ENCODE results near the gene ANKRD6.

The ANKRD6 gene

DNA sequence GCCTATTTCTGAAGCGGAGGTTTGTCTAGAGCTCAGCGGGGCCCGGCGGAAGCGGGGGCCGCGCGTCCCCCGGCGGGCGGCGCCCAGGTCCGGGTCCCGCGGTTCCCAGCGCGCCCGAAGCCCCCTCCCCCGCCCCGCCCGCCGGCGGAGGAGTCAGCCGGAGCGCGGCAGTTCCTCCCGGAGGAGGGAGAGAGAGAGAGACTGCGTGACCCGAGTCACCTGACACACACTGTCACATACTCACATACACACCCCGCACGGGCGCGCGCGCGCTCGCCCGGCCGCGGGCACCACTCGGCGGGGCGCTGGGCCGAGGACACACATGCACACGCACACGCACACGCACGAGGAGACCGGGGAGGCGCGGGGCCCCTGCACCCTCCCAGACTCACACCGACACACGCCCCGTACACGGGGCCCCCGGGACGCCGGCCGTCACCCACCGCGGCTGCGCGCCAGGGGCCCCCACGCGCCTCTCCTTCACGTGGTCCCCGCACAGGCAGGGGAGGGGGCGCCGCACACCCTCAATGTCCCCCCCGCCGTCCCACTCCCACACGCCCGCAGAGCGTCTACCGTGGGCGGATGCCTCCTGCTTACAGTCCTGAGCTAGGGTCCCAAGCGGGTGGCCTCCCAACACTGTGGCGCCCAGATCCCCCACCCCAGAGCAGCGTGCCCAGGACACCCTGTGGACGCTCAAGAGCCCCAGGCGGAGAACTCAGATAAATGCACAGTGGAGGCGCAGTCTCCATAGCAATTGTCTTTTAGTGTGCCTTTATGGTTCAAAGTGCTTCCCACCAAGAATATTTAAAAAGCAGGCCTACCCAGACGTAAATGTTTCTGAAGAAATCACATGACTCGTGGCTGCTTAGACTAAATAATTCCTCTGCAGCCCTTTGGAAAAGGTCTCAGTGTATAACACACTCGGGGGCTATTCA is 20.6 kb upstream of the ANKRD6 start, which contains the start of gene RRAGD:
RRAGD (minus strand) TSS at position 203 of the 935 bp plus-strand sequence. CDS start 280 bp downstream, outside the sequence.
- DNase-seq (ENCODE audit: low spot score) (no peak), FAIRE-seq (no peak)

DNA sequence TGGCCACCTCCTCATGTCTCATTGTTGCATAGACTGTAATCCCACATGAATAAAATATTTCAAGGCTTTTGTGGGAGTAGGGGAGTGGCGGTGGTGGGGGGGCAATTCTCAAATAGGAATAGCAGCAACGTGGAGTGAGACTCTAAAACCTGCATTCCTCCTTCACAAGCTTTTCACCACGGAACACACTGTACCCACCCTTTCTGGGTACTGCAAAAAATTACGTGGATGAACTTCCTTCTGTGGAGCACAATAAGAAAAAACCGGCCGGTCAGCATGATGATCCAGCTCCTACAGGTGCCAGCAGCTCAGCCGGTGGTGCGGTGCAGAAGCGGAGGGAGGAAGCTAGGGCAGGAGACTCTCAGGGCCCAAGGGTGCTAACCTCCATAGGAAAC is 19.9 kb upstream of the ANKRD6 start:
- FAIRE-seq (no peak), DNase-seq (ENCODE audit: low spot score) (no peak)

DNA sequence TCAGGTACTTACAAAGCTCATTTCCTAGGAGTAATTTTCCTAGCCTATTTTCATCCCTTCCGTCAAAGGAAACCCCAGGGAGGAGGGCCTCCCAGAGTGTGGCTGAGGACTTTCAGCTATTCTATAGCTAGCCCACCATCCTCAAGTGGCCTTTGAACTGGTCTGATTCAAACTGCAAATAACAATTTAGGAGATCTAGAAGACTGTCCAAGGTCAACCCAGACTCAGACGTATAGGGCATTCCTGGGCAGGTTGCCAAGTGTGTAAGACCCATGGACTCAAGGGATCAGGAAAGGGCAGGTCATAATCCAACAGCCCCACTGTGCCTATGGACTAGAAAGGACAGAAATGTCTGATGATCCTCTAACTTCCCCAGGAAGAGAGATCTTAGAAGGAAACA is 18.7 kb upstream of the ANKRD6 start:
- DNase-seq (ENCODE audit: low spot score) (no peak), FAIRE-seq (no peak)

DNA sequence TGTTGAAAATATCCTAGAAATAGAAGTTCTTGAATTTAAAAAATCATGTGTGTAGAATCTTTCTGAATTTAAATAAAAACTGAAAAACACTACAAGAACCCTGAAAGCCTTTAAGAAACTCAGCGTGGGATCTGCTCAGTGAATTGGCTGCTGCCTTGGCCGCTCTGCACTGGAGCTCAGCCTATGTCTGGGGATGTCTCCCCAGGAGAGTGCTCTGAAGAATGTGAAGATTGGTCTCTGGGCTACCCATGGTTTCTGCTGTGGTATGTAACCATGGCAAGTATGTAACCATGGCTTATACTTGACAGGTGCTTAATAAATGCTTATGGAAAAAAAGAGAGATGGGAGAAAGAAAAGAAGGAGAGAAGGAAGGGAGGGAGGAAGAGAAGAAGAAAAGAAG is 17.8 kb upstream of the ANKRD6 start:
- FAIRE-seq (no peak), DNase-seq (ENCODE audit: low spot score) (no peak)

DNA sequence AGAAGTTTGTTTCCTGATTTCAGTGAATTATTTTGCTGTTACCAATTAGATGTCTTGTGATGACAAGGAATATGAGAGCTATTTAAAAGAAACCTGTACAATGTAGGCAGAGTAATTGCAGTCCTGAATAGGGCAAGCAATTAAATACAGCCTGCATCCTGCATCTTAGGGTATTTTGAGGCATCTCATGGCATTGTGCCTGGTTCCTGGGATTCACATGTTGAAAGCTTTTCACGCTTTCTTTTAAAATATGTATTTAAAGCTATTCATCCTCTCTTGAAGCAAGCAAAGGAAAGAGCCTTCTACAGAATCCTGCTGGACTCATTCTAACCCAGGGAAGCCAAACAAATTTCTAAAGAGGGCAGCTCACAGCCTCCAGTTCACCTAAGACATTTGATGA is 16.2 kb upstream of the ANKRD6 start:
- no peak for FAIRE-seq
- DNase-seq (ENCODE audit: low spot score), result no peak

DNA sequence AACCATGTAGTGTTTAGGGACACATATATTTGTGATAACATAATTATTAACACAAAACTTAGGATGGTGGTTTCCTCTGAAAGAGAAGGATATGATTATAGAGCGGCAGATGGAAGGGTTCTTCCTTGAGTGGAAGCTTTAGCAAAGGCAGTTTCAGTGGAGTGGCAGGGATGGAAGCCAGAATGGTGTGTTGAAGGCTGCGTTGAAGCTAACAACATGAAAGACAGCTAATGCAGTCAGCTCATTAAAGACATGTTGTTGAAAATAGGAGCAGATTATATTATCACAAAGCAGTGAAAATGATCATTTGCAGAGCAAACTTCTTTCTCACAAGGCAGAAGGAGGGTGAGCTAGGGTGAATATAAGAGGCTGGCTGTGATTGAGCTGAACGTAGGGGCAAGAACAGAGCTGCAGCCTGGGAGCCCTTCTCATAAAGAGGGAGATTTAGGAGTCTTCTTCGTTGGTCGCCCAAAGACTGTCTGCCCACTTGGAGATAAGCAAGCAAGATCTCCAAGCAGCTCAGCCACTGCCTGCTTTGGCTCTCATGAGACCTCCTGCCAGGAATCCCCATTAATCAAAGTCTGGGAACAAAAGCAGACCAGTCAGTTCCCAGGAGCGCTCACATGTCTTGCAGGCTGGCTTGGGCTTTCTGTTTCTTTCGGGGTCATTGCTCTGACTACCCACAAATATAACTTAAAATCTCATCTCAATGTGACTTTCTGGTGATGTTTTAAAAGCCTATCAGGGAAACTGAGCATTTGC is 2.6 kb upstream of the ANKRD6 start:
- FAIRE-seq (no peak), DNase-seq (ENCODE audit: low spot score) (no peak)

DNA sequence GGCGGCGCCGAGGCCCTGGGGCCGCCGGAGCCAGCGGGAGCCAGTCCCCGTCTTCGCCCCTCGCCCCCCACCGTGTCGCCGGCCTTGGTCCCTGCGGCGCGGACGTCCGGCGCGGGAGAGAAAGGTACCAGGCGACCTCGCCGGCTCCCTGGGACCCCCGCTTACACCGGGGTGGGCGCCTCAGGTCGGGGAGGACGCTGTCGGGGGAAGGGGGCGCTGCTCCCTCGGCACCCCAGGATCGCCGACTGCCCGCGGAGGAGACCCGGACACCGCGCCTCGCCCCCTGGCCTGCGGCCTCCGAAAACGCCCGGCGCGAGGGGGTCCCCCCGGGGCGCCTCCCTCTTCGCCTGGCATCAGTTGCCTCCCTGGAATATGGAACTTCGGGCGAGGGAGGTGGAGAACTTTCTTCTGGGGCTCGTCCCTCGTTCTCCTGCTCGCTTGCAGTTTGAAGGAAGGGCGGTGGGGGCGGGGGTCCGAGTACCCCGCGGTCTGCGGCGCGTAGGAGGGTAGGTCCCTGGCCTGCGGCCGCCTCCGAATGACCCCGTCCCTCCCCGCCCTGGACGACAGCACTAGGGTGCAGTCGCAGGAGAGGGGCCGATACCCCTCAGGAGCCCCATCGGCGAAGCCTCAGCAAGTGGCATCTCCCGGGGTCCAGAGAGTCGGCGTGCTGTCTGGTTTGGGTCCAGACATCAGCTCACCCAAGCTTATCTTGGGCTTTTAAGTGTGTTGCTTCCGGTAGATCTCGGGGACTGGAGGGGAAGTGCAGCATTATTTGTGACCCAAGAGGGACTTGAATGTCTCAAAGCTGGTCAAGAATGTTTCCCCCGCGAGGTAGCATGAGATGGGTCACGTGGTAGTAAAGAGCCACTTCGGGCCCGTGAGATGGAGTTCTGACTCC is 549 bp downstream of the ANKRD6 start:
- no peak for DNase-seq (ENCODE audit: low spot score)

DNA sequence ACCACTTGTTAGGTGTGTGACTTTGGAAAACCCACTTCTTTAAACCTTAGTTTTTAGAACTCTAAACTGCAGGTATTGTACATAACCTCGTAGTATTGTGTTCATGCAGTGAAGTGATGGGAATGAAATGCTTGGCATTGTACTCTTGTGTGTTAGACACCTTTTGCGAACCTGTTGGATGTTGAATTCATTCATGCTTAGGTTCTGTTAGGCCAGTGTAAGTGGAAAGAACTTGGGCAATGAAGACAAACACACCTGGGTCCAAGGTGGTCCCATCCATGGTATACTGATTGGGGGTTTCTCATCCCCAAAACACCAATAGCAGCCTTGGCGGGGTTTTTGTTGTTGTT is 1.2 kb downstream of the ANKRD6 start:
- FAIRE-seq (no peak), DNase-seq (ENCODE audit: low spot score) (no peak)

More for the DNA sequence above, 549 bp downstream of the ANKRD6 start:
- no peak for FAIRE-seq

DNA sequence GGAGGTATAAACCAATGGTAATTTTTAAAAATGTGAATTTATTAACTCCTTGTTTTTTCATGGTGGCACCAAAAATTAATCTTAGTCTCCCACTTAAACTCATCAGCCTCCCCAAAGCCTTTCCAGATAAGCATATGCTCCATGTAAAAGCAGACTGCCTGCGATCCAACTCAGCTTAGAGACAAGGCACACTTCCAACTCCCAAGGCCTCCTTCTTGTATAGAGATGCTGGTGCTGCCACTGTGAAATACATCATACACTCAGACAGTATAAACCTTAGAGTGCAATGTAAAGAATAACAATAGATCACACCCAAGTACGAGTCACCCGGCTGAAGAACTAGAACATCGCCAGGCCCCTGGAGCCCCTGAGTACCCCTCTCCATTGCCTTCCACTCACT is 2.0 kb downstream of the ANKRD6 start:
- no peak for DNase-seq (ENCODE audit: low spot score)
- FAIRE-seq, result no peak

DNA sequence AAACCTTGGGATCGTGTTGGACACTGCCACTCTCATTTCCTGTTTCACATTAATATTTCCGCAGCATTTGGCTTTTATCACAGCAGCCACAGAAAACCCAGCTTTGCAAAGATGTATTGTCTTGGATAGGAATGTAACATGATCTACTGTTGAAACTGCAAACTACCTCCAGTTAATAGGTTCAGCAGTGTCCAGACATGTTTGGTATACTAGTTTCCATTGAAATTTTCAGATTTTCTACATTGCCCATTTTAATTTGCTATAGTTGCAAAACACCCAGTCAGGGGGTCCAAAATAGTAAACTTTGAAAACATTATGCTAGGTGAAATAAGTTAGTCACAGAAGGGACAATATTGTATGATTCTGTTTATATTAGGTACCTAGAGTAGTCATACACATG is 3.3 kb downstream of the ANKRD6 start:
- DNase-seq (ENCODE audit: low spot score), result no peak
- FAIRE-seq, result no peak

DNA sequence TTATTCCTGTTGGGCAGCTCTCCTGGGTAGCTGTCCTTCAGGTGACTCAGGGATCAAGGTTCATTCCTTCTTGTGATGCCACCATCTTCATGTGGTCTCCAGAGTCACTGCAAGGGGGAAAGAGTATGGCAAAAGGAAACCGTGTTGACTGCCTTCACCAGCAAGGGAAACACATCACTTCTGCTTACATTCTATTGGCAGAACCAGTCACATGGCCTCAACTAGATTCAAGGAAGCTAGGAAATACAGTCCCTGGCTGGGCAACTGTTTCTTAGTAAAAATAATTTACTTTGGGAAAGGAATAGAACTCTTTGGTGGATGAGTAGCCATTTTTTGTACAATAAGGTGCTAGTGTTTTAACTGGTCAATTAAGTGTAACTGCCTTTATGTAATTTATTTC is 5.3 kb downstream of the ANKRD6 start:
- DNase-seq (ENCODE audit: low spot score), result no peak
- no peak for FAIRE-seq

DNA sequence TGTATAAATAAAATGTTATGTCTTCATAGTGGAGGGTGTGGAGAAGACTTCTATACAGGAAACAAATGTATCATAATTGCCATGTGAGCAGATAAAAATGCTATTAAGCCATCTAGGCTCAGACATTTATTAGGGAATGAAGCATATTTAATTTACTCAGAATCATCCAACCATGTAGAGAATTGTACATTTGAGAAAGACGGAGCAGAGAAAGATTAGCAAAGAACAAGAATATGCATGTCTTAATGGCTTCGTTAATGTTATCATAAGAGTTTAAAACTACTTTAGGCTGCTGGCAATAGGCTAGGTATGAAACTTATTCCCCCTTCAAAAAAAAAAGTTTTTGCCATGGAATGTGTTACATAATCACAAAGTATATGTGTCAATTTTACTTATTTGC is 6.1 kb downstream of the ANKRD6 start:
- DNase-seq (ENCODE audit: low spot score) (no peak), FAIRE-seq (no peak)

DNA sequence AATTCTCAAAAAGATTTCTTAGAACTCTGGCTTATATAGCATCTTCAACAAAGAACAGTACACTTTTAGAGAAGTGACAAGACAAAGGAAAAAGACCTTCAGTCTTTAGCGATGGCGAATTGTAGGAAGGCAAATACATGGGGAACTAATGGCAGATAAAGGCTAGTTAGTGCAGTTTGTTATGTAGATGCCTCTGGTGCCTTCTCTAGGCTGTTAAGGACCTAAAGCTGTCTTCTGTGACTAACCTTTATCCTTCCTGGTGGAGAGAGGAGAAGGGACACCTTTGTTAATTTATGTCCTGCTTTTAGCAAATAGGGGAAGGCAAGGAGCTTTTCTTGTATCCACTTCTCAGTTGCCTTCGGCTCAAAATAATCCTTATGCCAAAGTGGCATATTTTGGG is 7.2 kb downstream of the ANKRD6 start:
- FAIRE-seq (no peak), DNase-seq (ENCODE audit: low spot score) (no peak)

DNA sequence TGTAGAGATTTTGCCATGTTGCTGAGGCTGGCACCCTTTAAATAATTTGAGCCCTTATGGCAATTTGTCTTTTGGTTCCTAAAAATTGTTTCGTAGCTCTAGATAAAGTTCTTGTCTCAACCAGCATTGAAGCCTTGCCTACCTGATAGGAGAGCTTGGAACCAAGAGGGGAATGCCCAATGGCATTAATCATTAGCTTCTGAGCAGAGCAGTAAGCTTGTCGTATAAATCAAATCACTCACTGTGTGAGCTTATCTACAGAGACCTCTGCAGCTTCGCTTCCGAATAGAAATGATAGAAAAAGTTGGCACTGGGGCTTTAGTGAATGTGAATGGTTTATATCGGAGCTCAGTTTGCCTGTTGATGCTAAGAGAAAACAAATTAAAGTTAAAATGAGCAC is 10.7 kb downstream of the ANKRD6 start:
- FAIRE-seq (no peak), DNase-seq (ENCODE audit: low spot score) (no peak)

DNA sequence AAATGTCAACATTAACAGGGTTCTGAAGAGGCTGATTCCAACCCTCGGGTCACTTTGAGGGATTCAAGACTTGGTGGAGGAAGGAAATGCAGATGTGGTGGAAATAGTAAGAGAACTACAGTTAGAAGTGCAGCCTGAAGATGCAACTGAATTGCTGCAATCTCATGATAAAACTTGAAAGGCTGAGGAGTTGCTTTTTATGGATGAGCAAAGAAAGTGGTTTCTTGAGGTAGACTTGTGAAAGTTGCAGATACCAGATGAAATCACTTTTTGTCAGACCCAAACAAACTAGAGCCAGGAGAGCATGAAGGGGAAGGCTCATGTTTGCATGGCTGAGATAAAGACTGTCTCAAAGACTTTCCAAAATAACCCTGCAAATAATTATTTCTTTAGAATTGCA is 16.2 kb downstream of the ANKRD6 start:
- FAIRE-seq, result no peak

DNA sequence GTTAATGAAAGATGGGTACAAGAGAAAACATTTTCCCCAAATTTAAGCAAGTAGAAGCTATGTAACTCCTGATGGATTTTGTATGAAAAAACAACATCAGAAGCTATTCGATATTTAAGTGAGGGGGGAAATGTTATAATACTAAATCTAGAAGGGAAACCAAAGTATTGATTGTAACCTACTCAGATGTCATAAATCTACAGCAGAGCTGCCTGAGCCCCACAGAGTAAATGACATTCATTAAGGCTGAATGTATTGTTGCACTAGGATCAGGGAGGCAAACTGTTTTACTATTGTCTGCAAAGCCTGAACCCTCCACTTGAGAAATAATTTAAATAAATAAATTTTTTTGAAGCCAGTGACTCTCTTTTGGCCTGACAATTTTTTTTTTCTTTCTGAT is 19.3 kb downstream of the ANKRD6 start:
- FAIRE-seq (no peak), DNase-seq (ENCODE audit: low spot score) (no peak)

More for the DNA sequence above, 16.2 kb downstream of the ANKRD6 start:
- no peak for DNase-seq (ENCODE audit: low spot score)

DNA sequence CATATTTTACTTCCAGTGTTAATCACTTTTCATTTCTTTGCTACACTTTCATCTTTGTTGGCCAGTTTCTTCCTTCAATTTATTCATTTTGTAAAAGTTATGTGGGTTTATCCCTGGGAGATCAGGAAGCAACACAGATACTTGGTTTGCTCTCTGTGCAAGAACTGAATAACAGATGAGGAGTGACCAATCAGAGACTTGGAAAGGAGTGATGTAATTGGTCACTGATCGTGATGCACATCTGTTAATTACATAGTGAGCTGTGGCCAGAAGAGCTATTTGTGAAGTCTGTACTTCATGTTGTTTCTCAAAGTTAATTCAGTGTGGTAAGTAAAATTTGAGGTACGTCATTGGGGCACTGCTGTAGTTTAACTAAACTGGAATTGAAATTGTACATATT is 21.3 kb downstream of the ANKRD6 start:
- no peak for DNase-seq (ENCODE audit: low spot score)
- FAIRE-seq, result no peak

DNA sequence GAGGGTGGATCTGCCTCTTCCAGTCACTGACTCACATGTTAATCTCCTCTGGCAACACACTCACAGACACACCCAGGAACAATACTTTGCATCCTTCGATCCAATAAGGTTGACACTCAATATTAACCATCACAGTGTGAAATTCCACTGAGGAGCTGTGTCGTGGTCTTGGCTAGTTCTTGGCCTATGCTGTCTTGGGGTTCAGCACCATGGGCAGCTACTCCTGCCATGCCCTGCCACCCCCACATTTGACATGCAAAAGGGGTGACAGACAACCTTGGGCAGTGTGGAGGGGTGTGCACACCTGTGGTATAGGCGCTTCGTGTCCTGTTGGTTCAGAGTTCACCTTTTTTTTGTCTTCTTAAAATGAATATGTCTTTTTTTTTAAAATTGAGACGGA is 25.8 kb downstream of the ANKRD6 start:
- FAIRE-seq (no peak), DNase-seq (ENCODE audit: low spot score) (no peak)

DNA sequence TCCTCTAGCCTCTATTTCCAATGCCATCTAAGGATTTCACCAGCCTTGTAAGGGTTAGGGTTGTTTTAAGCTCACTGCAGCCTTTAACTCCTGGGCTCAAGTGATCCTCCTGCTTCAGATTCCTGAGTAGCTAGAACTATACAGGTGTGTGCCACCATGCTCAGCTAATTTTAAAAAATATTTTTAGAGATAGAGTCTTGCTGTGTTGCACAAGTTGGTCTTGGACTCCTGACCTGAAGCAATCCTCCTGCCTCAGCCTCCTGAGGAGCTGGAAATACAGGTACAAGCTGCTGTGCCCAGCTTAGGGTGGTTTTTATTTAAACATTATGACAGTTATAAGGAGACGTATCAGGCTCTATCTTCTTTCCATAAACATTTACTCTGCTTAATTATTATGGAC is 26.5 kb downstream of the ANKRD6 start:
- FAIRE-seq (no peak), DNase-seq (ENCODE audit: low spot score) (no peak)

DNA sequence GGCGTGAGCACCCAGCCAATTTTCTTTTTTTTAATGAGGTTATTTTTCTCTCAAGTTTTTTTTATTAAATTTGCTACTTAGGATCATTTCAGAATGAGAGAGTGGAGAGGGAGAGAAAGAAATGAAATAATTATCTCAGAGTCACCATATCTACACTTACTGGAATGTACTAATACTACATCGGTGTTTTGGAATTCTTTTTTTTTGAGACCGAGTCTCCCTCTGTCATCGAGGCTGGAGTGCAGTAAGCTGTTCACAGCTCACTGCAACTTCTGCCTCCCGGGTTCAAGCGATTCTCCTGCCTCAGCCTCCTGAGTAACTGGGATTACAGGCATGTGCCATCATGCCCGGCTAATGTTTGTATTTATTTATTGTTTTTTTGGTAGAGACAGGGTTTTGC is 27.8 kb downstream of the ANKRD6 start:
- FAIRE-seq (no peak), DNase-seq (ENCODE audit: low spot score) (no peak)

DNA sequence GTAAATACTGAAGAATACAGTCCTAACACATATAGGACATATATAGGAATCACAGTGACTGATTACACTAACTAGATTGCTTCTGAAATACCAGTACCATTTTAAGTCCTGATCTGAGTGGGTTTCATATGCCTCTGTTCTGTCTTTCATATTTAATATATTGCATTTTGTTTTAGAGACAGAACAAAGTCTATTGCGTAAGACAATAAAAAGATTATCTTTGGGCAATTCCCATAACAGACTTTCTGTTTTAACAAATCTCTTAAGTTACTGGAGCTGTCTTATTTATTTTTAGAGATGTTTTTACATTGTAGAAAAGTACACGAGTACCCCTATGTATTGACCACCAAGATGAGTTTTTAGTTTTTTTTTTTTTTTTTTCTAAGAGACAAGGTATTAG is 29.6 kb downstream of the ANKRD6 start:
- no peak for FAIRE-seq
- DNase-seq (ENCODE audit: low spot score), result no peak

DNA sequence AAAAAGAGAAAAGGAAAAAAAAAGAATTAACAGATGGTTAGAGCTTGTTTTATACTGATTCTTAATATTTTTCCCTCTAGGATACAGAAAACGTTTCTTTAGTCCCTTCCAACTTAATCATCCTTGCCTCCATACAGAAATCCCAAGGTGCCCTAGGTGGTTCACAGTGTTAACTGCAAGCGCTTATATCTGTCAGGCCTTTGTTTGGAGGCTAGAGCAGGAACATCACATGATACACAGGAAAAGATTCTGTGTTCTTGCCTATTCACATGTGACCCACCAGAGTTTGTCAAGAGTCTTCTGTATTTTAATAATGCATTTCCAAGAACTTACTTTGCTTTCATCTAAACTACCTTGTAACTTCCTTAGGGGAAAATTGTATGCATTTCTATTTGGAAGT is 31.3 kb downstream of the ANKRD6 start:
- FAIRE-seq, result no peak
- DNase-seq (ENCODE audit: low spot score), result no peak
